GM12878 (cell line): Measurements from ENCODE around the gene RPL13A. TPM values are rescaled to one million over a fixed set of nuclear protein-coding genes. Genes with fewer than 3 reads are reported as not detected.
A peak's percentile ranks its signal among the peaks of the same experiment; 100 is the strongest.

Experiments
- ATAC-seq: fragments of 200-7000 bp; cut with Tn5 transposase; 3 replicates; pipeline ENCODE4 v1.9.1; 2020; ENCODE audit warnings: mild to moderate bottlenecking, moderate library complexity
- BruUV-seq: library from RNA; stranded (reverse); fragments of 400-500 nt; replicated peaks from 2 replicates; lab custom pipeline; 2021; lab: Mats Ljungman, UMichigan
- CTCF ChIA-PET: fragments of 300-600 bp; sonication (Branson Sonifier 250); formaldehyde crosslinking; extraction: SDS; loops from one replicate; lab custom pipeline; 2021; ENCODE audit warnings: inconsistent platforms; lab: Yijun Ruan, JAX
- POLR2A ChIA-PET: fragments of 350-600 bp; formaldehyde crosslinking; extraction: SDS; loops from one replicate; lab custom pipeline; 2021; ENCODE audit warnings: inconsistent platforms; lab: Charles Lee
- RAD21 ChIA-PET: fragments of 300-600 bp; sonication (Branson Sonifier 250); formaldehyde crosslinking; loops from one replicate; lab custom pipeline; 2023; ENCODE audit warnings: antibody characterized with exemption; ENCODE audit not compliant: unreplicated experiment; lab: Charles Lee
- SMC1A ChIA-PET: fragments of 300-600 bp; sonication (Branson Sonifier 250); formaldehyde crosslinking; loops from one replicate; lab custom pipeline; 2023; ENCODE audit not compliant: unreplicated experiment, uncharacterized antibody; lab: Charles Lee
- DNase-seq: peaks from one replicate; pipeline ENCODE4 v3.0.0-alpha.2; 2011; ENCODE audit warnings: low read depth, low spot score
- FAIRE-seq: peaks from 3 replicates; lab custom pipeline; 2011; peaks lifted over from hg19 to GRCh38; lab: Jason Lieb, UNC
- H2AFZ ChIP-seq: 2 replicates; pipeline ENCODE4 v1.6.0; 2011; ENCODE audit warnings: low read depth, low read length, control low read depth; ENCODE audit not compliant: control insufficient read depth
- H3K27ac ChIP-seq: 2 replicates; pipeline ENCODE4 v1.5.1; 2011; ENCODE audit warnings: control low read depth; ENCODE audit not compliant: control insufficient read depth, insufficient read depth
- H3K27me3 ChIP-seq, 2 experiments: replicated peaks in 1 of 2; 2 replicates each; pipeline versions ENCODE4 v1.6.0 to v1.6.1; 2011; ENCODE audit warnings: low read length in 1 of 2; ENCODE audit not compliant: control insufficient read depth in 2 of 2, insufficient read depth in 2 of 2
- H3K36me3 ChIP-seq, 2 experiments: 2 replicates each; pipeline ENCODE4 v1.5.1; 2011; ENCODE audit warnings: low read length in 1 of 2; ENCODE audit not compliant: control insufficient read depth in 2 of 2, insufficient read depth in 2 of 2
- H3K4me1 ChIP-seq: 2 replicates; pipeline ENCODE4 v1.6.1; 2011; ENCODE audit warnings: mild to moderate bottlenecking, low read length, moderate library complexity, mixed read lengths; ENCODE audit not compliant: control insufficient read depth, insufficient read depth
- H3K4me2 ChIP-seq: 2 replicates; pipeline ENCODE4 v1.6.0; 2011; ENCODE audit warnings: control low read depth; ENCODE audit not compliant: control insufficient read depth, insufficient read depth
- H3K4me3 ChIP-seq: fragments of 200-600 bp; sonication (generic); 2 replicates; pipeline ENCODE4 v1.5.1; 2016
- H3K79me2 ChIP-seq: 2 replicates; pipeline ENCODE4 v1.6.0; 2011; ENCODE audit warnings: low read length; ENCODE audit not compliant: control insufficient read depth, insufficient read depth
- H3K9ac ChIP-seq: 2 replicates; pipeline ENCODE4 v1.8.0; 2011; ENCODE audit warnings: low read length, control low read depth, mixed read lengths; ENCODE audit not compliant: control insufficient read depth, insufficient read depth
- H3K9me3 ChIP-seq: replicated peaks from 3 replicates; pipeline ENCODE4 v1.5.1; 2011; ENCODE audit warnings: mild to moderate bottlenecking, low read length; ENCODE audit not compliant: control insufficient read depth, insufficient read depth
- H4K20me1 ChIP-seq: 2 replicates; pipeline ENCODE4 v1.6.0; 2011; ENCODE audit not compliant: control insufficient read depth, insufficient read depth
- DPF2 ChIP-seq: fragments of 450-650 bp; IDR thresholded peaks from 2 replicates; pipeline ENCODE4 v1.6.1; 2017; ENCODE audit warnings: mild to moderate bottlenecking
- GATAD2B ChIP-seq: fragments of 450-650 bp; conservative IDR thresholded peaks from 2 replicates; pipeline ENCODE4 v1.6.1; 2017; ENCODE audit warnings: low read depth, mild to moderate bottlenecking, moderate library complexity
- JUNB ChIP-seq: IDR thresholded peaks from 2 replicates; pipeline ENCODE4 v1.6.1; 2016; ENCODE audit warnings: antibody characterized with exemption, mild to moderate bottlenecking
- PAX8 ChIP-seq: fragments of 450-650 bp; IDR thresholded peaks from 2 replicates; pipeline ENCODE4 v1.6.1; 2017; ENCODE audit warnings: mild to moderate bottlenecking, moderate library complexity
- PRDM15 ChIP-seq: fragments of 450-650 bp; formaldehyde crosslinking; IDR thresholded peaks from 2 replicates; pipeline ENCODE4 v1.4.0; 2020; ENCODE audit warnings: mild to moderate bottlenecking, moderate library complexity
- RAD21 ChIP-seq: IDR thresholded peaks from 2 replicates; pipeline ENCODE4 v1.6.1; 2011; ENCODE audit warnings: mild to moderate bottlenecking, low read depth, low read length, moderate library complexity; ENCODE audit not compliant: insufficient read depth
- RAD51 ChIP-seq: fragments of 450-650 bp; IDR thresholded peaks from 2 replicates; pipeline ENCODE4 v1.6.1; 2016; ENCODE audit warnings: moderate library complexity, mild to moderate bottlenecking, inconsistent platforms
- REST ChIP-seq: IDR thresholded peaks from 2 replicates; pipeline ENCODE4 v1.6.1; 2012; ENCODE audit warnings: mild to moderate bottlenecking, low read depth, low read length
- SKIL ChIP-seq: fragments of 450-650 bp; IDR thresholded peaks from 2 replicates; pipeline ENCODE4 v1.6.1; 2017; ENCODE audit warnings: mild to moderate bottlenecking, low read depth, inconsistent platforms; ENCODE audit not compliant: poor library complexity, severe bottlenecking
- SMARCA5 ChIP-seq: fragments of 450-650 bp; IDR thresholded peaks from 2 replicates; pipeline ENCODE4 v1.6.1; 2017; ENCODE audit warnings: mild to moderate bottlenecking
- SREBF1 ChIP-seq: IDR thresholded peaks from 2 replicates; pipeline ENCODE4 v1.6.1; 2012; ENCODE audit warnings: mild to moderate bottlenecking, low read length
- SRF ChIP-seq, 2 experiments: IDR thresholded peaks; 2 replicates each; pipeline ENCODE4 v1.6.1; 2011; ENCODE audit warnings: low read depth in 2 of 2, low read length in 2 of 2, mild to moderate bottlenecking in 1 of 2, moderate library complexity in 1 of 2
- SUZ12 ChIP-seq: fragments of 200-600 bp; sonication (generic); IDR thresholded peaks from one replicate; pipeline ENCODE4 v1.6.1; 2018; ENCODE audit warnings: antibody characterized with exemption, mild to moderate bottlenecking; ENCODE audit not compliant: unreplicated experiment
- WGBS: methylation state at CpG from one replicate; pipeline ENCODE4 v1.1.6; 2016; ENCODE audit warnings: low lambda C conversion rate; ENCODE audit not compliant: insufficient replicate concordance, insufficient coverage; ENCODE audit errors: missing lambda C conversion rate; 5-methylcytosine and 5-hydroxymethylcytosine counted together
- in situ Hi-C: fragments of 300-500 bp; cut with MboI; formaldehyde crosslinking; loops from 9 replicates; pipeline ENCODE4 v1.14.3; 2018; ENCODE audit warnings: mixed read lengths
- intact Hi-C: fragments of 100-400 bp; cut with micrococcal nuclease; formaldehyde crosslinking; loops from one replicate; pipeline ENCODE4 v1.14.2; 2022; ENCODE audit not compliant: unreplicated experiment
- polyA plus RNA-seq, 11 experiments: library from polyadenylated mRNA; depleted of rRNA in 4 of 11; unstranded in 6 of 11; stranded (reverse) in 5 of 11; fragments of >200 nt; fragmentation: Nextera tagmentation in 4 of 11; fragmentation: Illumina TruSeq in 1 of 11; extraction: Ambion mirVana in 4 of 11; extraction: Trizol in 1 of 11; gene quantifications; 1 replicate in 1 of 11; 2 replicates in 10 of 11; pipeline versions ENCODE4 v1.2.1 to v1.2.3, GENCODE V29; 2011 to 2016; ENCODE audit warnings: inconsistent platforms in 2 of 11, missing spikeins in 2 of 11, low read depth in 1 of 11
- total RNA-seq, 4 experiments: library from RNA; depleted of rRNA in 3 of 4; stranded (reverse); fragments of >200 nt in 3 of 4; fragmentation: Illumina TruSeq in 1 of 4; extraction: Trizol in 1 of 4; gene quantifications; 2 replicates each; pipeline versions ENCODE4 v1.2.1 to v1.2.3, GENCODE V29; 2013 to 2021

Gene RPL13A
- total and polyA plus RNA-seq, 10 of the 15 experiments (the other 5 are each of a cell fraction or from before 2014, with no cell fraction given): 1,426 to 8,961 (median 4,266) TPM

- intact Hi-C loops: loop anchor here (1.0 kb wide), 1 partner anchor 67 kb away; no protein-coding TSS in a partner anchor
- SMC1A ChIA-PET: interaction anchor here (0.6 to 8.5 kb wide), 2 partner anchors 44 to 790 kb away, joined by 3 to 70 read pairs; no protein-coding TSS in a partner anchor
- H3K9me3 ChIP-seq: no peaks in the 10 kb centered on the region
- H3K36me3 ChIP-seq: peaks cover 9 to 18% of the 10 kb centered on the region in 2 experiments; a peak in 3 of 4 replicates
- CTCF ChIA-PET: interaction anchor here (0.8 to 5.9 kb wide), 9 partner anchors 9 to 278 kb away, joined by 3 to 46 read pairs (median 5); no protein-coding TSS in a partner anchor
- H3K27ac ChIP-seq: no peak overlapping the region
- H3K4me1 ChIP-seq: peaks cover 30% of the 10 kb centered on the region
- RAD21 ChIA-PET: interaction anchor here (0.9 to 1.2 kb wide), 4 partner anchors 29 to 175 kb away, joined by 3 to 6 read pairs (median 4); no protein-coding TSS in a partner anchor
- H3K4me2 ChIP-seq: no peak overlapping the region
- DNase-seq: no peak
- FAIRE-seq: no peak
- no peak overlapping the region for H2AFZ ChIP-seq
- H3K9ac ChIP-seq: no peak overlapping the region
- peaks cover 7% of the 10 kb centered on the region; the same call in 1 of the 2 replicates for H4K20me1 ChIP-seq
- POLR2A ChIA-PET: no interaction called here
- H3K27me3 ChIP-seq: no peaks in the 10 kb centered on the region
- H3K79me2 ChIP-seq: peaks cover 12% of the 10 kb centered on the region
- H3K4me3 ChIP-seq: no peak overlapping the region
- no TSS peak for BruUV-seq
- WGBS: 47% methylated on average over 14 of the region's 14 CpGs
- peak; percentile 16; the same call in 1 of the 3 replicates for ATAC-seq
- in situ Hi-C loops: no loop called here
- no peak for TF ChIP-seq SKIL
- TF ChIP-seq PRDM15 (CRISPR knock-in tag): no peak
- no peak for TF ChIP-seq RAD51
- TF ChIP-seq SREBF1: no peak
- no peak for TF ChIP-seq REST
- TF ChIP-seq DPF2: no peak
- TF ChIP-seq SRF (IDR thresholded peaks at IDR 0.05; ENCODE audit: low read depth in 2 of 2, low read length in 2 of 2): no peak
- no peak for TF ChIP-seq JUNB
- no peak for TF ChIP-seq SUZ12
- no peak for TF ChIP-seq PAX8
- no peak for TF ChIP-seq GATAD2B
- peak; percentile 55 for TF ChIP-seq RAD21
- TF ChIP-seq SMARCA5: no peak
Observed at GRCh38 chr19:49502866-49503581, 15.6 kb downstream of the RPL13A start.
